Neural progenitor cell (in vitro differentiated cells): Measurements from ENCODE around the gene NEU2.

Source experiments
- CTCF ChIP-seq: fragments of 200-600 bp; sonication (generic); IDR thresholded peaks from 2 replicates; pipeline ENCODE4 v1.5.1; 2017; ENCODE audit warnings: antibody characterized with exemption, mild to moderate bottlenecking
- EZH2phosphoT487 ChIP-seq: fragments of 200-600 bp; sonication (generic); IDR thresholded peaks from 2 replicates; pipeline ENCODE4 v1.6.1; 2017; ENCODE audit warnings: antibody characterized with exemption

GRCh38 chr2:233021771-233022170 is 10.7 kb upstream of the NEU2 start:
- TF ChIP-seq CTCF (no peak), EZH2phosphoT487 (no peak)
